Ovary (tissue), 3 donors: ENCODE results near the gene TMEM143.

Source experiments
- EP300 ChIP-seq: sonication (generic); formaldehyde crosslinking; IDR thresholded peaks from one replicate; pipeline ENCODE4 v1.6.1; 2017; ENCODE audit warnings: antibody characterized with exemption
- POLR2A ChIP-seq: fragments of 450-650 bp; IDR thresholded peaks from one replicate; pipeline ENCODE4 v1.6.1; 2017; ENCODE audit warnings: antibody characterized with exemption, mild to moderate bottlenecking, moderate library complexity
- TF ChIP-seq, protein P1 (sequence below), 3 donors: fragments of 450-650 bp in 2 of 3; fragments of 200-600 bp in 1 of 3; IDR thresholded peaks; one replicate each; pipeline versions ENCODE4 v1.5.1 to v1.8.0; 2016 to 2022; ENCODE audit warnings: antibody characterized with exemption in 3 of 3, mild to moderate bottlenecking in 1 of 3
- donor health status: DM: no; HTN: no; CAD: no.

DNA sequence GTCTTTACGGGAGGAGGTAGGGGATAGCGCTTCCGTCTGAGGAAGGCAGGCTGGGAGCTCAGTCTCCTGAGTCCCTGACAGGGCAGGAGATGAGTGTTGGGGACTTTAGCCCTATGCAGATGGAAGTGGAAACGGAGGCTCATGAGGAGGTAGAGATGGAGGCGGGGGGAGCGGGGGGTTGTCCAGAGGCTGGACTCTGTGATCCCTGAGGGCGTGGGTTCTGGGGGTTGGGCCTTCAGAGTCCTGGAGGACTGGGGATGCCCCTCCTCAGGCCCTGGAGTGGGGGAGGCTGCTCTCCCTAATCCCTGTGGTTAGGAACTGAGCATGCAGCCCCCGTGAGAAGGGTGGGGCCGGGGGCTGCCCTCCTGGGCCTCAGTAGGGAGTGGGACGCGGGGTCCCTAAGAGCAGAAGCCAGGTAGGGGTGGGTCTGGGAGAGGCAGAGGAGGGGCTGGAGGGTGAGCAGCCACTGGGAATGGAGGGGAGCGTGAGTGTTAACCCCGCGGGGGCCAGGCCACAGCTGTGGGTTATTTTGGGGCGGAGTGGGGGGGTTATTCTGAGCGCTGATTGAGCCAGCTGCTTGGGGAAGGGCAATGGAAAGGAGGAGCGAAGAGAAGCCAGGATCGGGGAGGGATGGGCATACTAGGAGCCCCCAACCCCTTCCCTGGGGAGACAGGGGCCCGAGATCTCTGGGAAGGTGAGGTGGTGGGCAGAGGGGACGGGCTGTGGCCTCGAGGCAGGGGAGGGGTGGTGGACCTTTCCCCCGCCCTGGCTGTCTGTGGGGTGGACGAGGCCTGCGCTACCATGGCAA, 32.5 kb upstream of the TMEM143 start:
- TF ChIP-seq, protein P1, sequence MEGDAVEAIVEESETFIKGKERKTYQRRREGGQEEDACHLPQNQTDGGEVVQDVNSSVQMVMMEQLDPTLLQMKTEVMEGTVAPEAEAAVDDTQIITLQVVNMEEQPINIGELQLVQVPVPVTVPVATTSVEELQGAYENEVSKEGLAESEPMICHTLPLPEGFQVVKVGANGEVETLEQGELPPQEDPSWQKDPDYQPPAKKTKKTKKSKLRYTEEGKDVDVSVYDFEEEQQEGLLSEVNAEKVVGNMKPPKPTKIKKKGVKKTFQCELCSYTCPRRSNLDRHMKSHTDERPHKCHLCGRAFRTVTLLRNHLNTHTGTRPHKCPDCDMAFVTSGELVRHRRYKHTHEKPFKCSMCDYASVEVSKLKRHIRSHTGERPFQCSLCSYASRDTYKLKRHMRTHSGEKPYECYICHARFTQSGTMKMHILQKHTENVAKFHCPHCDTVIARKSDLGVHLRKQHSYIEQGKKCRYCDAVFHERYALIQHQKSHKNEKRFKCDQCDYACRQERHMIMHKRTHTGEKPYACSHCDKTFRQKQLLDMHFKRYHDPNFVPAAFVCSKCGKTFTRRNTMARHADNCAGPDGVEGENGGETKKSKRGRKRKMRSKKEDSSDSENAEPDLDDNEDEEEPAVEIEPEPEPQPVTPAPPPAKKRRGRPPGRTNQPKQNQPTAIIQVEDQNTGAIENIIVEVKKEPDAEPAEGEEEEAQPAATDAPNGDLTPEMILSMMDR (IDR thresholded peaks at IDR 0.05) = no peak
- no peak for TF ChIP-seq POLR2A
- TF ChIP-seq EP300 = no peak
